GM18498 (cell line): ENCODE data around the gene FNDC5.

ENCODE experiments used
- ATAC-seq: cut with Tn5 transposase; IDR thresholded peaks from one replicate; pipeline ENCODE4 v1.9.1; 2021; ENCODE audit warnings: mild to moderate bottlenecking, moderate library complexity; ENCODE audit not compliant: unreplicated experiment

Gene FNDC5

GRCh38 chr1:32897082-32898049, 26.7 kb upstream of the FNDC5 start:
- ATAC-seq: no peak

- ATAC-seq: no peak
Observed at GRCh38 chr1:32896451-32896850, 25.7 kb upstream of the FNDC5 start.

- no peak for ATAC-seq
Observed at GRCh38 chr1:32895325-32896215, 24.9 kb upstream of the FNDC5 start.

GRCh38 chr1:32894681-32895080, 24.0 kb upstream of the FNDC5 start:
- no peak for ATAC-seq

GRCh38 chr1:32894019-32894600, 23.4 kb upstream of the FNDC5 start:
- ATAC-seq: no peak

GRCh38 chr1:32893198-32894018, 22.7 kb upstream of the FNDC5 start:
- no peak for ATAC-seq

- ATAC-seq: no peak
Observed at GRCh38 chr1:32892368-32893197, 21.9 kb upstream of the FNDC5 start.

- no peak for ATAC-seq
Observed at GRCh38 chr1:32891630-32892029, 20.9 kb upstream of the FNDC5 start.

GRCh38 chr1:32891241-32891570, 20.5 kb upstream of the FNDC5 start:
- no peak for ATAC-seq

GRCh38 chr1:32890516-32891240, 20.0 kb upstream of the FNDC5 start:
- no peak for ATAC-seq

GRCh38 chr1:32889731-32890278, 19.1 kb upstream of the FNDC5 start:
- no peak for ATAC-seq

- ATAC-seq: no peak
Observed at GRCh38 chr1:32888677-32889420, 18.1 kb upstream of the FNDC5 start.

- ATAC-seq: no peak
Observed at GRCh38 chr1:32888134-32888533, 17.4 kb upstream of the FNDC5 start.

- ATAC-seq: no peak
Observed at GRCh38 chr1:32887623-32888022, 16.9 kb upstream of the FNDC5 start.

- ATAC-seq: no peak
Observed at GRCh38 chr1:32886828-32887414, 16.2 kb upstream of the FNDC5 start.

- ATAC-seq: no peak
Observed at GRCh38 chr1:32886004-32886827, 15.5 kb upstream of the FNDC5 start, which contains the start of gene HPCA. TSS of gene HPCA (plus strand) at chr1:32886491. CDS start at chr1:32888899, 2,408 bp downstream.

- no peak for ATAC-seq
Observed at GRCh38 chr1:32885676-32886003, 14.9 kb upstream of the FNDC5 start.
